GM21717 (cell line): ENCODE measurements around the gene FER1L5.

Experiments used
- ATAC-seq: cut with Tn5 transposase; IDR thresholded peaks from one replicate; pipeline ENCODE4 v1.9.1; 2021; ENCODE audit warnings: mild to moderate bottlenecking, moderate library complexity; ENCODE audit not compliant: unreplicated experiment

FER1L5 gene

DNA sequence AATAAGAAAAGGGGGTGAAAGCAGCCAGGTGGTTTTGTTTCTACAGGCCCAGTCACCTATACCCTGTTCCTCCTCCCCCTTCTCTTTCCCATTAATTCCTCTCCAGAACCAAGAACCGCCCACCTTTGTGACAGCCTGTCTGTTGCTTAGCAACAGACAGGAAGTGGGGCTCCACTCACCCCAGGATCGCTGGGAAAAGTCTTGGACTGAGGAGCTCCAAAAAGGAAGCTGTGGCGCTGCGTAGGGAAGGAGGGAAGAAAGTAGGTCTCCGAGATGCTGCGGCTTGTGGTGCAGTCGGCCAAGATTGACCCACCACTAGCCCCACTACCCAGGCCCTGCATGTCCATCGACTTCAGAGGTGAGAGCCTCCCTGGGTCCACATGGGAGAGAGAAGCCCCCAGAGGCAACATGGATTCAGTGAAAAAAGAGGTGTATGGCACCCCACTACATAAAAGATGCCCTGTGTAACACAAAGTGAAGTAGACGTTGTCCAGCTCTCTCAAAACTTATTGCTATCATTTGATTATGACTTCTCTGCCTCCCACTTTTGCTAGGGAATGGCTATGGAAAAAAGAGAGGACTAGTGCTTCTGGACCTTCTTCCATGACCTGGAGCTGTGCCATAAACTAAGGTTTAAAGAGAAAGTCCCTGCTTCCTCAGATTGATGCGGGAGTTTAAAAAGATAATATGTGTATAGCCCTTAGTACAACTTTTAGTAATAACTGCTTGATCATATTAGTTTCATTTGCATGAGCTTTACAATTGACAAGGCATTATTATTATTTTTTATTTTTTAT lies at the start of gene FER1L5:
Gene FER1L5 (plus strand): TSS at position 201 of the 797 bp plus-strand sequence. CDS start 73 bp downstream, at position 274.
- ATAC-seq: no peak

DNA sequence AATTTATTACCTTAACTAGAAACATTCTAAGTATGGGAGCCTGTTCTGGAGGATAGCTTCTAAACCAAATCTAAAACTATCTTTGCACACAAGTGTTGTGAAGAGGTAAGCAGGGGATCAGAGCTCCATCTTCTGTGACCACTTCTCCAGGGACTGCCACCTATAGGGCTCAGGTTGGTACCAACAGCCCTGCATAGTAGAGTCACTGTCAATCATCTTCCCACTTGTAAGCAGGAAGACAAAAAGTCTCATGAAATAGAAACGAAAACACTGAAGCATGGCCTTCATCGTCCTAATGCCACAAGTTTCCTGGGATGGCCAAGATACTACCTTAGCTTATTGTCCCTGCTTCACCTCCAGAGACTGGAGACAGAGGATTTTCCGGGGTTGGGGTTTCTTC lies 48.3 kb upstream of the FER1L5 start:
- no peak for ATAC-seq

DNA sequence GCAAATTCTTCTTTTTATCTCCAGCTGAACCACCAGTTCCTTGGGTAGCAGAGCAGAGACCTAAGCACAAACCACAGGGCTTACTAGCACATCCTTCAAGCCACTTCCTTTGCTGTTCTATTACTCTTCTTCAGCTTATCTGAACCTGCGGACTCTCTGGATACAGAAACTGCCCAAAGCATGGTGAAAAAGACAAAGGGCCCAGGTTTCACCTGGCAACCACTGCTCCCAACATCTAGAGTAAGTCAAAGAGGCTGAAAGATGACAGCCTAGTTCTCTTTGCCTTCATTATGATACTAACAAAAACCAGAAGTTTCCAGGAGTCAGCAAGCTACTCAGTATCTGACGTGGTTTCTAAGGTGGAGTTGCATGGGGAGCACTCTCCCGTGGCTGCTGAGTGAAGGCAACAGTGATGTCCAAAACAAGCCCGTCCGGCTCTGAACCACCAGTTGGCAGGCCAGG lies 47.8 kb upstream of the FER1L5 start:
- no peak for ATAC-seq

DNA sequence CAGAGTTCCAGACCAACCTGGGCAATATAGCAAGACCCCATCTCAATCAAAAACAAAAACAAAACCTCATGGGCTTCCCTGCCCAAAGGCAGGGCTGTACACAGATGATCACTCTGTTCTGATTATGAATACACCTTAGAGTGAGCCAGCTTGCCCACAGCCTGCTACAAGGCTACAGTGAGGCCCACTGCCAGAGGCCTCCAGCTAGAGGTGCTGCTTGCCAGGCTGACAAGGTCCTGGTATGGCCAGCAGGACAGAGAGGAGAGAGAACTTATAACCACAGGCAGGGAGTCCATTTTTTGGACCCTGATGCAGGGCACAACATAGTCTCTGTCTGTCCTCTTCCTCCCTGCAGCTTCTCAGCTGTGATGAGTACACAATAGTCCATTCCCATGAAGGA lies 46.0 kb upstream of the FER1L5 start:
- no peak for ATAC-seq

DNA sequence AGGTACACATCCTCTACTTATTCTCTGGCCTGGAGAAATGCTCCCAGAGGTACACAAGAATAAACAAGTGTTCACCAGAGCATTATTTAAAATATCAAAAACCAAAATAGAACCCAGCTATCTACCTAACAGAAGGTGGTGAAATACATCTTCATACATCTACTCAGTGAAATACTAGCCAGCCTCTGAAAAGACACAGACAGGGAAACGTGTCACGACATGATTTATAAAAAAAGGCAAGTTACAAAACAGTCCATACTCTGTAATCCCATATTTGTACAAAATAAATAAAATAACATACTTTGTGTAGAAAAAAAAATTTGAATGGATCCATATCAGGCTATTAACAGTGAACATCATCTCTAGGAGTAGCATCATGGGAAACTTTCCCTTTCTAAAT lies 42.6 kb upstream of the FER1L5 start:
- no peak for ATAC-seq

DNA sequence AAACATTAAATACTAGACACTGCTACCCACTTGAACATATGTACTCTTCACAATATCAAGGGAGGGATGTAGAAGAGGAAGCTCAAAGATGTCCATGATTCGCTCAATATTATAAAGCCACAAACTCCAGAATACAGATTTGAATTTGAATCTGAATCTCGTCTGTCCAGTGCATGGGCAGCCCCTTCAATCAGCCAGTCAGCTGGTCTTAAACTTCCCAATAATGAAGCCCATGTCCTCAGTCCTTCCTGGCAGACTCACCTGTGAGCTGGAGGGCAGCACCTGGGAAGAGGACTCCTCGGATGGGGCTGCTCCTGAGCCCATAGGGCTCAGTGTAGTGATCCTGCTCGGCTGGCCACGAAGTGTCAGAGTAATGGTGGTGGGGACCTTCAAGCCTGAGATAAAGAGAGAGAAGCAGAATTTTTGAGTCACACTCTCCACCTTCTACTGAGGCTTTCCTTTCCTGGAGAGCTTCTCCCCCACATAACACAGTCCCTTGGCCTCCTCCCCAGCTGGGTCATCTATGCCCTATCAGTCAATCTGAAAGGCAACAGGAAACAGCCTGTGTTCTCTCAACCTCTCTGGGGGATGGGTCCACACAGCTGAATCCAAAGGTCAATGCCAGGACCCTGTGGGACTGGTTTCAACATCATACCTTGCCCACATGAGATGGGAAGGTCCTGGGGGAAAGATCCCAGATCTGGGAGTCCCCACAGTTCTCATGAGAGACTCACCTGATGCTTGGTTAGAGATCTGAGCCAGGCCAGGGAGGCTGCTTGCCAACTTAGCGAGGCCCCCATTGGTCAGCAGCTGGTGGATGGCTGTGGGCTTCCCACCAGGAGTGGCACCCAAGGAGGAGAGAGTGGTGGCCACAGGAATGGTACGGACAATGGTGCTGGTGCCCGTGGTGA lies 40.9 kb upstream of the FER1L5 start:
- no peak for ATAC-seq

DNA sequence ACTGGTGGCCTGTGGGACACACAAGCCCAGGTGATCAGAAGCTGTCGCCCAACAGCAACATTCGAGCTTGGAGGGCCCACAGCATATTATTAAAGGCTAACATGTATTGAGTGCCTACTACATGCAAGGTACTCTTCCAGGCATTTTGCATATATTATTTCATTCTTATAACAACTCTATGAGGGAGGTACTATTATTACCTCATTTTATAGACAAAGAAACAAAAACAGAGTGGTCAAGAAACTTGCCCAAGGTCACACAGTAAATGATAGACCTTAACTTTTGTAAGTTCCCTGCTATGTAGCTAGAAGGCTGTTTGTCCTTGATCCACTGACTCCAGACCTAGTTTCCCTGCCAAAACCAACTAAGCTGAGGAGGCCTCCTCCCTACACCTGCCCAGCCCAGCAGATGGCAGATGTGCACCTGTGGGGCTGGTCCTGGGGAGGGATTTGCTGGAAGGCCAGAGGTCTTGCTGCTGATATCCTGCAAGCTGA lies 40.2 kb upstream of the FER1L5 start:
- ATAC-seq: no peak

DNA sequence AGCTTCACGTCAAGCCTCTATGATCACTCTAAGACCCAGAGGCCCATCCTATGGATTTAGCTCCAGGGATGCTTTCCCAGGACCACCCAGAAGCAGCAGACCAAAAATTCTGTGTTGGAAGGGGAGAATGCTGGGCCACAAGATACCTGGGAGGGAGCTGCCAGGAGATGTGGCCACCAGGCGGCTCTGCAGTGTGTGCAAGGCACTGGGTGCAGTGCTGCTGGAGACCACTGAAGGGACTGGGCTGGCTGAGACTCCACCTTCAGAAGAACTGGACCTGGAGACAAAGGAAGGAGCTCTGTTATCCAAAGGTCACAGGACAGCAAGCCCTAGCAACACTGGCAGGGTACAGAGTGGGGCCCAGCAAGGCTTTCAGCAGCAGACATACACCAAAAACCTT lies 38.5 kb upstream of the FER1L5 start:
- no peak for ATAC-seq

DNA sequence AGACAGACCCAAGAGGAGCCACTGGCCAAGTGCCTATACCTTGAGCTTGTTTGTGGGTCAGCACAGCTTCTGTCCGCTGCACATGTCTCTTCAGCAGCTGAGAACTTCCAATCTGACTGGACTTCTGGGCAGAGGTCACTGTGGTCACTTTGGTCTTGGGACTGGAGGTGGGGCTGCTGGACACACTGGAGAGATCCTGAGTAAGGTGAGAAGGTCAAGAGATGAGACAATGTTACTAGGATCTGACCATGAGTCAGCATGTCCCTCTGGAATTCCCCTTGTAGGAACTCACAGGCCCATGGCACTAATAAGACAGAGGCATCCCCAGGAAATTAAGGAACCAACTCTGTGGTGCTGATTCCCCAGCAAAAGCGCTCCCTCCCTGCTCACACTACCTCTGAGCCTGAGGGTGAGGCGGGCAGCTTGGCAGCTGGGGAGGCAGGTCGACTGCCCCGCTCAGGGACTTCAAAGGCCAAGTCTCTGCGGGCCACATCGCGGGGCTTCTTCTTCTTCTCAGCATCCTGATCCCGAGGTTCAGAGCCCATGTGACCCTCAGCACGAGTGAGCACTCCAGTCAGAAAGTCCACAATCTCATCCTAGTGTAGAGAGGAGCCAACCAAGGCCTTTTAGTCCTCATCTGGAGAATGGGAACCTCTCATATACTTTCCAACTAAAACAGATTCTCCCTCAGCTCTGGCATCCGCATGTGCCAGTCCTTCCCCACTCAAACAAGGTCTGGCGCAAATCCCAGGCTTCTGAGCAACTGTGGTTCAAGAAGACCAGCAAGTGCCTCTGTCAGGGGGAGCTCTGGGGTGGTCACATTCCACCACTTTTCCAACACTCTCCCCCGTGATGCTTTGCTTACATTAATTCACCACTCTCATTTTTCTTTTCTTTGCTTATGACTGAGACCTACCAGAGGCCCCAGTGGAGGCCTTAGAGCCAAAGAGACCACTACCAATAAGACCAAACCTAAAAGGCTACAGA lies 33.8 kb upstream of the FER1L5 start:
- ATAC-seq: no peak

DNA sequence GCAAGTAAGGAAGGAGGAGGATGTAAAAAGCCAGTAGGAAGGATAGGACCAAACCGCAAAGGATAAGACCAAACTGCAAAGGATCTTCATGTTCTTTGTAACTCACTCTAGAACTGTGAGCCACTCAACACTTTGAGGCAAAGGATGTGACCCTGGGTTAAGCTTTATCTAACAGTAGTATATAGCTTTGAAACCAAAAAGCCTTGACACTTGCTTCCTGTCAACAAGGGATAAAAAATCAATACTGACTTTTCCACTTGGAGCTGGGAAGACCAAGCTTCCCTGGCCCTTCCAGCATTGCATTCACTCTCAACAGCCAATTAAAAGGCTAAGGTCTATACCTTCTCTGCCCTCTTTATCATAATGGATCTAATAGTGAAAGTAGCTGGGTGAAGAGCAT lies 26.4 kb upstream of the FER1L5 start:
- ATAC-seq: no peak

DNA sequence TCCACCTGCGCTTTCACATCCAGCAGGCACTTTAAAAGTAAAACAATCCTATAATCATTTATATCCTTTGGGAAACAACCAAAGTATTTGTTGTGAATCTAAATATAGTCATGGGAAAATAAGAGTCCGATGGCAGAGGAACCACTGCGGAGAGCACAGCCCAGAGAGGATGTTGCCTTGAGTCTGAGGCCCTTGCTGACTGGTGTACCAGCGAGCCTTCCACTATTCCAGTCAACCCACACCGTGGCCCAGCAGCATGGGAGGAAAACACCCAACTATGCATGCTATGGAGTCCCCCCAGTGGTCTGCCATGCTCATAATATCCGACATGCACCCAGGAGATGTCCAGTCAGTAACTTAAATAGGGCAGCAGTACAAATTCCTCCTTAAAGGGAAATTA lies 26.0 kb upstream of the FER1L5 start:
- ATAC-seq: no peak

DNA sequence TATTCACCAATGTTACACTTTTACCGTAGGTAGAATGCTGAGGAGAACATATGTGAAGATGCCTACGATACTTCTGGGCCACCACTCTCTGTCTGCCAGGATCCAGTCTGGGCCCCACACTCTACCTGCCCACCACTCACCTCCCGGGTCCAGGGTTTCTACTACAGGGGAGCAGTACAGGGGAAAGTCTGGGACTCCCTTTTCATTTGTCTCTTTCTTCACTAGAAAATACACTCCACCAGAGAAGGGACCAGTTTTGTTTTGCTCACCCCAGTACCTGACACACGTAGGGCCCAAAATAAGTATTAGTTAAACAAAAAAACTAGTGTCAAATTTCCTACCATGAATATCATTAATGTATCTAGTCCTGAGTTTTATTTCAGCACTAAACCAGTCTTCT lies 25.6 kb upstream of the FER1L5 start:
- no peak for ATAC-seq

DNA sequence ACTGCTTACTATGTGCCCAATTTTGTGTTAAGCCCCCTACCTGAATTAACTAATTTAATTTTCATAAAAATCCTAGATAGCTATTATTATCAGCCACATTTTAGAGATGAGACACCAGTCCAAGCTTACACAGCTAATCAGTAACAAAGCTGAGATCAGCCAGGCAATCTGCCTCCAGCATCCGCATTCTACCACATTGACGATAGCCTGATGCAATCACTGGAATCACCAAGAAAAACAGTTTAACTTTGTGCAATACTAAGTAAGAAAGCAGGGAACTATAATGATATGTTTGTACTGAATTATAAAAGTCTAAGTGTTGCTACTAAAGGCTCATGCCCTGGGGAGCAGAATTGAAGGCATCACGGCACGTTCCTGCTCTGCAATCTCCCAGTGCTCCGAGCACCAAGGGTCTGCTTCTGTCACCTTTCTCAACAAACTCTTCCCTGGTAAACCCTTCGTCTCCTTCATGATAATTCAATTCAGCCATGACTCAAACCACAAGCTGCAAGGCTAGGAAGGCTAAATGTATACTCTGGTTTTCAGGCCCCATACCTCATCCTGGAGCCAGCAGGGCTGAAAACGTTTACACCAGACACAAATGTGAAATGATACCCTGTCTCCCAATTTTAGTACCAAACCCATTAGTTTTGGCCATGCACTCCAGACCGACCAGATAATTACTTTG lies 23.8 kb upstream of the FER1L5 start:
- ATAC-seq: no peak

DNA sequence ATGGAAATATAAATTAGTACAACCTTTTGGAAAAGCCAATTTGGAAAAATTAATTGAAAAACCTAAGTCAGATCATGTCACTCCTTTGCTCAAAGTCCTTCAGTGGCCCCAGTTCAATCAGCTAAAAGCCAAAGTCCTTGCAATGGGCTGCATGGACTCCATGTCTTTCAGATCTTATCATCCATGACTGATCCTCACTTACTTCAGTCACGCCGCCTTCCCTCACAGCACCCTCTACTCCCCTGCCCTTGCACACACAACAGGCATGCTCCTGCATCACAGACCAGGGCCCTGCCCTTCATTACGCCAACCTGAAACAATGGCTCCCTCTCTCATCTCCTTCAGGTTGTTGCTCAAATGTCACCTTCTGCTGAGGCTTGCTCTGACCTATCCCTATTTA lies 20.0 kb upstream of the FER1L5 start:
- ATAC-seq: no peak

DNA sequence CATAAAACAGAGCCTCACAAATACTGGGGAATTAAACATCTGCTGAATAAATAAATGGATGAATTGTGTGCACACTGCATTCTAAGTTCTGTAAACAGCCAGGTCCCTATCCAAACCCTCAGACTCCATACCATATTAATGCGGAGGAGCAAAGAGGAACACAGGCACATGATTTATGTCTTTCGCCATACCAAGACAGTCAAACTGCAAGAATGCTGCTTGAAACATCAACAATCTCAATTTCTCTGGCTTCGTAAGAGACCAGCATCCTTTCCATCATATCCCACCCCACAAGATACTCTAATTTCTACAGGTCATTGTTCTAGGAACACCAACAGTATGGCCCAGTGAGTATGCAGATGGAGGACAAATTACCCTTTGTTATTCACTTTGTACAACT lies 19.4 kb upstream of the FER1L5 start:
- no peak for ATAC-seq

DNA sequence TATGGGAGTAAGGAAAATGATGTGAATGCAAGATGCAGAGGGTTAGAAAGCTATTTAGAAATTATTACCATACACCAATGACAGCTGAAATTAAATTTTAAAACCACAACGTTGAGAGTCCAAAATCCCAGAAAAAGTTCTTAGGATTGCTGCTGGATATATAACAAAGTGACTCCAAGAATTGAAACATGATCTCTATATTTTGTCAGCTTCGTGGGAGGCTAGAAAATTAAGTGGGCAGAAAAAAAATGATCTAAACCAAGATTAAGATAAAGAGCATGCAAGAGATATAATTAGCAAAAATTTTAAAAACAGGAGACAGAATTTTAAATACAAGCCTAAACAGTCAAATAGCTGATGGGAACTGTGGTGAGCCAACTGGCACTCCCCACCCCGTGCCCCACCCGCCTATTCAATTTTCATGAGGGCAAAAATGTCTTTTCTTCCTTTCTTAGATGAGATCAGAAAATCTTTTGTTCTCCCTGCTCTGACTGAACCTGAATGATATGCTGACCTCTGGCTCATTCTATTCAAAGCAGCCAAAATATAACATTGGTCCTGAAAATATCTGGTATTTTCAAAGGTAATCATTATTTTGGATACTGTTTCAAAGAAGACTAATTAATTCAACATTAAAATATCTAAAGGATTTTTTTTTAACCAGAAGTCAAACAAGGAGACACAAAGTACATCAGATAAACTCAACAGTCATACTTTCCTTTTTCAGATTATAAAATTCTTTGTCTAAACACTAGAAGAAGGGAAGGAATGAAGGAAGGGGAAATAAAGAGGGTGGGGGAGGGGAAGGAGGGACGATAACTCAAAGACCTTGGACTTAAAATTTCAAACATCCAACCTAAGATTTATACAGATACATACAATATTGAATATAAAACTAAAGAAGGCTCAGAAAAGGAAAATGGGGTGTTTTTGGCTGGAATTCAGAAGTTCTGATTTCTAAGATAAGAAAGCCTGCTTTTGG lies 16.7 kb upstream of the FER1L5 start:
- no peak for ATAC-seq

DNA sequence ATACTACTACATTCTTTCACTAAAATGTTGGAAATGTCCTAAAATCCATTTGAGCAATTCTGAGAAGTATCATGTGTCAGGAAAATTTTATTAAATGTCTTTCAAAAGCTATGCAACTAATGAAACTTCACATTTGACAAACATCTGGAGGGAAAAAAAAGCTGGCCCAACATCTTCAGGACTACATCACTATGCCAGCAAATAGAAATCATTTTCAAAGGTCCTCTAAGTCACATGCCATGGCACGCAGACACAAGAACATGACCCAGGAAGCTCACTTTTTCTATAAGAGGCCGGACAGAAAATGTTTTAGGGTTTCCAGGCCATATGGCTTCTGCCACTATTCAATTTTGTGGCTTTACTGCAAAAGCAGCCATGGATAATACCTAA lies 16.0 kb upstream of the FER1L5 start:
- ATAC-seq: no peak

DNA sequence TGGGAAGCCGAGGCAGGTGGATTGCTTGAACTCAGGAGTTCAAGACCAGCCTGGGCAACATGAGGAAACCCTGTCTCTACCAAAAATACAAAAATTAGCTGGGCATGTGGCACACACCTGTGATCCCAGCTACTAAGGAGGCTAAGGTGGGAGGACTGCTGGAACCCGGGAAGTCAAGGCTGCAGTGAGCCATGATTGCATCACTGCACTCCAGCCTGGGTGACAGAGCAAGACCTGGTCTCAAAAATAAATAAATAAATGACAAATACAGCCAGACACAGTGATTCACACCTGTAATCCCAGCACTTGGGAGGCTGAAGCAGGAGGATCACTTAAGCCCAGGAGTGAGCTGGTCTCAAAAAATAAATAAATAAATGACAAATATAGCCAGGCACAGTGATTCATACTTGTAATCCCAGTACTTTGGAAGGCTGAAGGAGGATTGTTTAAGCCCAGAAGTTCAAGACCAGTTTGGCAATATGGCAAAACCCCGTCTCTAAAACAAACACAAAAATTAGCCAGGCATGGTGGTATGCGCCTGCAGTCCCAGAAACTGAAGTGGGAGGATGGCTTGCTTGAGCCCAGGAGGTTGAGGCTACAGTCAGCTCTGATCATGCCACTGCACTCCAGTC lies 10.6 kb upstream of the FER1L5 start:
- no peak for ATAC-seq
